ENCODE data around the gene TECPR2.

GRCh38 chr14:102507857-102508312 is 145.1 kb downstream of the TECPR2 start:
- TF ChIP-seq POLR2A (IDR thresholded peaks at IDR 0.05) (no peak), CTCF (IDR thresholded peaks at IDR 0.05) (no peak)
